ENCODE measurements around the gene MINDY3. TPM values are rescaled to one million over a fixed set of nuclear protein-coding genes. Genes with fewer than 3 reads are reported as not detected.

Gene MINDY3
- total RNA-seq, 1 donor from 2014 or later: 34.5 TPM

DNA sequence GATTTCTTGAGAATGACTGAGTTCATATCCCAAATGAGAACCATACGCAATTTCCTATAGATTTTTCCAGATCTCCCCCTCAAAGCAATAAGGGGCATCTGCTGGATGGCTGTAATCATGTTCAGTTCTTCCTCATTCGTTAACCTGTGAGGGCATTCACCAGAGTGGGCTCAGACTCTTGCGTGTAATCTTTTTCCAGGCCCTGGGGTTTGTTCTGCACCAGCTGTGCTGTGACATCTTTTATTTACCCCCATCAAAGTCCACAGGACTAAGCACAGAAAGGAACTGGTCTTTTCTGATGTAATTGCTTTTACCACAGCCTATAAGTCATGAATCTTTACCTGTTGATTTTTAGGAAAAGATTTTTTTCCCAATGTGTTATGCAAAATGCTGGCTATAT is 112.7 kb downstream of the MINDY3 start:
- no peak for DNase-seq (ENCODE audit: low spot score)
- ATAC-seq: no peak
- intact Hi-C loops (cut with DNase I): no loop called here

DNA sequence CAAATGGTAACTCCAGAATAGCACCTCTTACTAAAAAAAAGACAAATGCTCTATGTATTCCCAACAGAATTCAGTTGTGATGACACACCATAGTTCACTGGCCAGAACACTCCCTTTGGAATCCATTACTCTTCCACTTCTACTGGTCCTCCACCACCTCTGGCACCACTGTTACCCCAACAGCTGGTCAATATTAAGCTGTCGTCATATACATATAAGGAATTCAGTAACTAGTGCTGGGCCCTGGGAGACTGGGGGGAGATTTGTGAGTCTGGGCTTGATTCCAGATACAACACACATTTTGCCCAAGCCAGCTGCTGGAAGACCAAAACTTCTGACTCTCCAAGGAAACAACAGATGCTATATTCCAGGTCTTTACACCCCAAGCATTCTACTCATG is 114.6 kb downstream of the MINDY3 start:
- intact Hi-C loops (cut with DNase I): no loop called here
- DNase-seq (ENCODE audit: low spot score): no peak
- ATAC-seq: peak; percentile 59

DNA sequence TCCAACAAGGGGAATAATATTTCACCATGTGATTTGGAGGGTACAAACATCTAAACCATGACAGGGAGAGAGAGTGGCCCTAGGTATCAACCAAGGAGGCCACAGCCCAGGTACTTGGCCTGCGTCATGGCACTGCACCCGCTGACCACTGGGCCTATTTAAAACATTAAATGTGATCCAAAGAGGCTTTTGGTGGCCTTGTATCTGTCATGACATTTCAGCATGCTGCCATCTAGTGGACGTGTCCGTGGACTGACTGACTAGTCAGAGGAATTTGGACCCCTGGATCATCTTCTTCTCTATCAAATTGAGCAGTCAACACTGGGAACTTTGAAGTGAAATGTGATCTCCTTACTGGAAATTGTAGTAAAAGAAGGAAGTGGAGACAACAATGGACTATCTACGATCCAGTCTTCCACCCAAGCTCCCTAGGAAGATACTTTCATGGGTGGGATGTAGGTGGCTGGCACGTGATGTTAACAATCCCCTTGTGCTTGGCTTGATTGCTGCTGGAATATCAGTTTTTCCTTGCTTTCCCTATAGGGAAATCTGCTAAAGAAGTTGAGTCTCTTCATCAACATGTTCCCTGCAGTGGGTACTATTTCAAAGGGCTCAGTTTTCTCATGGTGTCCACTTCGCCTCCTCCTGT is 116.0 kb downstream of the MINDY3 start:
- intact Hi-C loops (cut with DNase I): no loop called here
- DNase-seq (ENCODE audit: low spot score) (no peak), ATAC-seq (peak; percentile 40)

DNA sequence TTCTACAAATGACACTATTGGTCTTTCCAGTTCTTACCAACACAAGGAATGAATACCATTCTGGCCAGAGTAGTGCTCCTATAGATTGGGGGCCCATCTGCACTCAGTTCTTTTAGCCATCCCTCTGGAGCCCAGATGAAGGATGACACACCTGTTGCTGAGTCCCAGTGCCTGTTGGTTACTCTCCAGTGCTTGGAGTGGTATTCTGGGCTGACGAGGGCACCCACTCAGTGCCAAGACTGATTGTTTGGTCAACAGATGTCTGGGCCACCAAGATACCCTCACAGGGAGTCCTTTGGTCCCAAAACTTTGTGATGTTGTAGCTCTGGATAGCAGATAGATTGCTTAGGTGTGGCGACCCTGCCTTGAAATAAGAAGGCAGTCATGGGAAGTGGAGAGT is 116.9 kb downstream of the MINDY3 start:
- DNase-seq (ENCODE audit: low spot score) (no peak), ATAC-seq (no peak)
- intact Hi-C loops (cut with DNase I): no loop called here

DNA sequence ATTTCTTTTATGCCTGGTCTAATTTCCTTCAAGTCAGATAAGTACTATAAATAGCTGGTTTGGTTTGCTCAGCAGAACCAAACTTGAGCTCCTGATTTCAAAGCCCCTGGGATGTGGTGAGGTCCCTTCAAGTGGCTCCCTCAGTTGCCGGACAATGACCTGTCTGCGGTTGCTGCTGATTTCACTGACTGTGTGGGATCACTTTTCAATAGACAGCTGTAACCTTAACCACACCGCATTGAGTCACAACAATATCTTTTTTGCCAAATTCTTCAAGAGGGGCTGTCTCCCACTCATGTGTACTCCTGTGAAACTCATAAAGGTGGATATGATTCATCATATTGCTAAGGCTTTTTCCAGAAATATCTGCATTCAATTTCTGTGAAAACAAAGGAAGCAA is 117.5 kb downstream of the MINDY3 start:
- ATAC-seq (no peak), DNase-seq (ENCODE audit: low spot score) (no peak)
- intact Hi-C loops (cut with DNase I): no loop called here

DNA sequence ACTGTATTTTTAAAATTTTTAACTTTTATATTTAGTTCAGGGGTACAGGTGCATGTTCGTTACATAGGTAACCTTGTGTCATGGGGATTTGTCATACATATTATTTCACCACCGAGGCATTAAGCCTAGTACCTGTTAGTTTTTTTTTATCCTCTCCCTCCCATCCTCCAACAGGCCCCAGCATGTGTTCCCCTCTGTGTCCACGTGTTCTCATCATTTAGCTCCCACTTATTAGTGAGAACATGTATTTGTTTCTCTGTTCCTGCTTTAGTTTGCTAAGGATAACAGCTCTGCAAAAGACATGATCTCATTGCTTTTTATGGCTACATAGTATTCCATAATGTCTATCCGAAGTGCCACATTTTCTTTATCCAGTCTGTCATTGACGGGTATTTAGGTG is 118.2 kb downstream of the MINDY3 start:
- intact Hi-C loops (cut with DNase I): no loop called here
- ATAC-seq (no peak), DNase-seq (ENCODE audit: low spot score) (no peak)

DNA sequence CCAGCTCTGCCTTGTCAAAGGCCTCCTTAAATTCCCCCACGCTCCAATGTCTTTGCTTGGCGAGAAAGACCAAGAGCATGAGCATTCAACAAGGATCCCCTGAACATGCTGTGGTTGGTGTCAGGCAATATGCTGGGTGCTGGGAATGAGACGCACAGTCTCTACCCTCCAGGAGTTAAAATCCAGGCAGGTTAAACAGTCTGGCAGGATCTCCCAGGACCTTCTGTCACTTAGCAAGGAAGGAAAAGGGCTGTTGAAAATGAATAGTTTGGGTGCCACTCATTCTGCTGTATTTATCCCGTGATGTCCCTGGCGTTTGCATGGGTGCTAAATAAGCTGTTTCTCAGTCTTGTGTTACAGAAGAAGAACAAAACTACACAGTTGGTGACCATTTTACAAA is 118.7 kb downstream of the MINDY3 start:
- intact Hi-C loops (cut with DNase I): no loop called here
- DNase-seq (ENCODE audit: low spot score) (no peak), ATAC-seq (no peak)

DNA sequence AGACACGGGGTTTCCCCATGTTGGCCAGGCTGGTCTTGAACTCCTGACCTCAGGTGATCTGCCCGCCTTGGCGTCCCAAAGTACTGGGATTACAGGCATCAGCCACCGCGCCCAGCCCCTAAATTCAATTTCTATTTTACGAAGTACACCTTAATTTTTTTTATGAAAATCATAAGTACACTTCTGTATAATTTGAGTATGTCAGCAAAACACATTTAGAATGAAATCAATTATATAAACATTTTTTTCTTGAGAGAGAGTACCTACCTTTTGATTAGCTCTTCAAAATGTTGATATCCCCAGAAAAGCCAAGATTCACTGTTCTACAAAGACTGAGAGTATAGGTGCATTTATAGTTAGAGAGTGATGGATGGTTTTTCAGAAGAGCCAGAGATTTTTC is 120.0 kb downstream of the MINDY3 start:
- intact Hi-C loops (cut with DNase I): no loop called here
- ATAC-seq (no peak), DNase-seq (ENCODE audit: low spot score) (no peak)

DNA sequence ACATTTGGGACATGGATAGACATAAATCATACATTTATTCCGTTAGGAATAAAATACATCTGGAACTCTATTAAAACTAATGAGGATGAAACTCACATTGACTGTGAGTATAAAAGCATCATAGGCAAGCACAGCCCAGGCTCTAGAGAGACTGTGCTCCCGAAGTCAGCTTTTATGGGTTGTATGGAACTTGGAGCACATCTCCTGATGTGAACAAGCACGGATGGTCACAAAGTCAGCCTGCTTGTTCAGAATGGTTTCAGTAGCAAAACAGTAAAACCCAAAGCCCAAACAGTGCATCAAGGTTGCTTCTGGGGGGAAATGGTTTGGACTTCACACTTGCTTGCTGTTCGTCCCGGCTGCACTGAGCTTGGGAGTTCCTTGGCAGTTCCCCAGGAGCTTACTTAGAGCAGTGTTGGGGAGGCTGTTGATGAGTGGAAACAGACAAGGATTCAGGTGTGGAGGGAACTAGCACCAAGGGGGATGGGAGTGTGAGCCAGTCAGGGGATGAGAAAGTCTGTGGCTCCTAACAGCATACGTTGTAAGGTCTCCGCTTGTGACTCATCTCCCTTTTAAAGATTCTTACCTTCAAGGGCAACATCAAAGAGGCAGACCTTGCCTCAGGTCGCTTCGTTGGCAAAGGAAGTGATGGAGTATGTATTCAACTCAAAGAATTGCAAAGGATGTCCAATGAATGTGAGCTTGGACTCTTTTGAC is 120.9 kb downstream of the MINDY3 start:
- DNase-seq (ENCODE audit: low spot score) (no peak), ATAC-seq (peak; percentile 23)
- intact Hi-C loops (cut with DNase I): no loop called here

DNA sequence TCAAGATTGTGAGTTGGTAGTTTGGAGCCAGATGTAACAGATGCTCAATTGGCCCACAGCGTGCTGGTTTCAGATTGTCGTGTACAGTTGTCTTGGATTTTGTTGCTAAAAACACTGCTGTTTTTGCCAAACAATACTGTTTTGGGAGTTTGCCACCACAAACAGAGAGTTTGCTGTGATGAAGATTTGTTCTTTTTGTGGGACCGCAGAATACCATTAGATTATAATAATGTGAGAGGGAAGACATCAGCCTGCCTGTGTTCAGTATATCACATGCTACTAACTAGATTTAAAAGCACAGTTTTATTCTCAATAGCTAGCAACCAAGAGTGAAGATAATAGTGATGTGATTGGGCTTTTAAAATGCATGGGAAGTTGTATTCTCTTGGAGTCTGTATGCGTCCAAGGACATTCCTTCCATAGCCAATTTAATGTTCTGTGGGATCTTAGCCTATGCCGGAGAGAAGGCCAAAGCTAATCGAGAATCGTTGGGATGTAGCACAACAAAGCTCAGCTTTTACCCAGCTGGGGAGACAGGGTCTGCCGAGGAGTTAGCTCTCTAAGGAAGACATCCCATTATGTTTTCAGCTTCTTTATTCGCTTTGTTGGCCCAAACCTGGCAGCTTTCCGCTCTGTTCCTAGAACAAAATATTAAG is 121.9 kb downstream of the MINDY3 start:
- DNase-seq (ENCODE audit: low spot score): no peak

DNA sequence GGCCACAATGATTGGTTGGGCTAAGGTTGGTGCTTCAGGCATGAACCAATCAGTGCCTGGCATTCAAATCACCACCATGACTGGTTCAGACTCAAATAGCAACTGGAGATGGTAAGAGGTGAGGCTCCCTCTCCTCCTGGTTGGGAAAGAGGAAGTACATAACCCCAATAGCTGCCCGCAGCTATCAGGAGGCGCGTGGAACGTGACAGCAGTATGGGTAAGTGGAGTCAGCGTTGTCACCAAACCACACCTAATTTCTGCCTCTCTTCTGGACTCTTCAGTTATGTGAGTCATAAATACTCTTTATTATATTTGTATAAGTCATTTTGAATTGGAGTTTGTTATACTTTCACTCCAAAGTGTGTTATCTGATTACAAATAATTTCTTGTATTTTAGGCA is 122.7 kb downstream of the MINDY3 start:
- DNase-seq (ENCODE audit: low spot score) (no peak), ATAC-seq (no peak)
- intact Hi-C loops (cut with DNase I): no loop called here

More for the DNA sequence above, 121.9 kb downstream of the MINDY3 start:
- ATAC-seq: peak; percentile 92
- intact Hi-C loops (cut with DNase I): no loop called here

DNA sequence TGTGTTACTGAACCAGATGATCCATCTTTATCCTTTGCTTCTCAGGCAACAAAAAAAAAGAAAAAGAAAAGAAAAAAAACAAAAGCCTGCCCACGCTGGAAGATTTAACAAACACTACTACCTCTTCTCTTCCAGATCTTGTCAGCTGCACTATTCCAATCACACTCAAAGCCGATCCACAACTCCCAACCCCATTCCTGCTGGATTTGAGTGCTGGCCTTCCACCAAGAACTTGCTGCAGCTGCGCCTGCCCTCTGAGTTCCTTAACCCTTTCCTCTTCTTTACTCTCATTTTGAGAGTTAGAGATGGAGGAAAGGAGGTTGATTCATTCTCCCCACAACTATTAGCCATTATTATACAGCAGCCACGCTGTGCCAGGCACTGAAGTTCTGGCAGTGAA is 124.5 kb downstream of the MINDY3 start:
- ATAC-seq: peak; percentile 54
- intact Hi-C loops (cut with DNase I): no loop called here
- no peak for DNase-seq (ENCODE audit: low spot score)

DNA sequence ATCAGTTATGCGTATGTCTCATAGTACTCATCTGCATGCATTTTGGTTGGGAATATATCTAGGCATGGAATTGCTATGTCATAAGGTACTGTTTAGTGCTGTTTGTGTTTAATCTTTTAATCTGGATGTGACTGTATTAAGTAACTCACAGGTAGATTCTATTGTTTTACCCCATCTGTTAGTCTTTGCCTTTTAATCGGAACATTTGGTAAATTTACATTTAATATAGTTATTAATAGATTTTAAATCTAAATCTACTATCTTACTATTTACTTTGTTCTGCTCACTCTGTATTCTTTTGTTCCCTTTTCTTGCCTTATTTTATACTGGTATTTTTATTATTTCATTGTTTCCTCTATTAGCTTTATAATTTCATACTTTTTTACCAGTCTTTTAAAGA is 130.0 kb downstream of the MINDY3 start:
- intact Hi-C loops (cut with DNase I): no loop called here
- ATAC-seq: no peak

DNA sequence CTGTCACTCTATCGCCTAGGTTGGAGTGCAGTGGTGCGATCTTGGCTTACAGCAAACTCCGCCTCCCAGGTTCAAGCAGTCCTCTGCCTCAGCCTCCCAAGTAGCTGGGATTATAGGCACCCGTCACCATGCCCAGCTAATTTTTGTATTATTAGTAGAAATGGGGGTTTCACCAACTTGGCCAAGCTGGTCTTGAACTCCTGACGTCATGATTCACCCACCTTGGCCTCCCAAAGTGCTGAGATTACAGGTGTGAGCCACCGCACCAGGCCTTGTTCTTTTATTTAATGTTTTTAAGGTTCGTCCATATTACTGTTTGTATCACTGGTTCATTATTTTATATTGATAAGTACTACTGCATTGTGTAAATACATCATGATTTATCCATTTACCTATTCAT is 130.4 kb downstream of the MINDY3 start:
- DNase-seq (ENCODE audit: low spot score): no peak
- intact Hi-C loops (cut with DNase I): loop anchor here (10.0 kb wide), 1 partner anchor 295 kb away; no protein-coding TSS in a partner anchor
- ATAC-seq: no peak

More for the DNA sequence above, 130.0 kb downstream of the MINDY3 start:
- DNase-seq (ENCODE audit: low spot score): no peak

Other genes with a start within 250 kb of the MINDY3 start
- 4.5 TPM for gene ITGA8, start 140.6 kb downstream of the MINDY3 start, total RNA-seq